Astrocyte of the cerebellum (primary cell): ENCODE data around the gene GFPT1.

Experiments
- DNase-seq: peaks from one replicate; pipeline ENCODE4 v3.0.0-alpha.2; 2011; ENCODE audit warnings: low read depth
- H3K4me3 ChIP-seq: 2 replicates; pipeline ENCODE4 v1.5.1; 2011; ENCODE audit warnings: mild to moderate bottlenecking, low read depth, low read length, moderate library complexity
- CTCF ChIP-seq: IDR thresholded peaks from 2 replicates; pipeline ENCODE4 v1.5.1; 2012; ENCODE audit warnings: low read length, low read depth, moderate library complexity, mild to moderate bottlenecking; ENCODE audit errors: missing control alignments
- in situ Hi-C: cut with HindIII; loops from 2 replicates; pipeline ENCODE4 v1.10.0; 2017; ENCODE audit warnings: low sequenced_read_pairs

The GFPT1 gene

DNA sequence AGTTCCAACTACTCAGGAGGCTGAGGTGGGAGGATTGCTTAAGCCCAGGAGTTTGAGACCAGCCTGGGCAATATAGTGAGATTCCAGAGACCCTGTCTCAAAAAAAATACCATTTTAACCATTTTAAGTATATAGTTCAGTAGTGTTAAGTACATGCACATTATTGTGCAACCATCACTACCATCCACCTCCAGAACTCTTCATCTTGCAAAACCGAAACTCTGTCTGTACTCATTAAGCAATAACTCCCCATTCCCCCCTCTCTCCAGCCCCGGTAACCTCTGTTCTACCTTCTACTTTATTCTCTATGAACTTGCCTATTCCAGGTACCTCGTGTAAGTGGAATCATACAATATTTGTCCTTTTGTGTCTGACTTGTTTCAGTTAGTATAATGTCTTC, 86.4 kb downstream of the GFPT1 start:
- in situ Hi-C loops = no loop called here
- no peak for DNase-seq
- no peak for TF ChIP-seq CTCF
- no peak overlapping the region for H3K4me3 ChIP-seq

GRCh38 chr2:69299772-69300516, 87.1 kb downstream of the GFPT1 start:
- H3K4me3 ChIP-seq = no peak overlapping the region
- DNase-seq = no peak
- no peak for TF ChIP-seq CTCF
- in situ Hi-C loops = no loop called here

GRCh38 chr2:69298862-69299261, 88.2 kb downstream of the GFPT1 start:
- TF ChIP-seq CTCF = no peak
- no peak for DNase-seq
- in situ Hi-C loops = no loop called here
- no peak overlapping the region for H3K4me3 ChIP-seq

DNA sequence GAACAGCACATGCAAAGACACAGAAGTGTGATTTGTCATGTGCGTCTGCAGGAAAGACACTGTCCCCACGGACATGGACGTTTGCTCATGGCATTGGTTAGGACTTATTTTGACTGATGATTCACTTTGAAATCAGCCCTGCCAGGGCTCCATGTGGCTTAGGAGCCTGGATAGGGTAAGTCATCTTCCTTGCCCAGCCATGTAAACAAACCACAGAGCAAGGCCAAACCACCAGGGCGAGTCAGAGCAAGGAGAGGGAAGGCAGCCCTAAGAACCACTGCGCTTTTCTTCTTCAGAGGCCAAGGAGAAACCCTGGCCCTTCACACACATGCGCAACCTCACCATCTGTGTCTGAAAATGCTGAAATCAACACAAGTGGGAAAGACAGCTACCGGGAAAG, 88.8 kb downstream of the GFPT1 start:
- no peak overlapping the region for H3K4me3 ChIP-seq
- in situ Hi-C loops = no loop called here
- no peak for TF ChIP-seq CTCF
- DNase-seq = peak; percentile 78

- no peak for TF ChIP-seq CTCF
- DNase-seq = no peak
- in situ Hi-C loops = no loop called here
- H3K4me3 ChIP-seq = no peak overlapping the region
Observed at GRCh38 chr2:69297216-69297615, 89.8 kb downstream of the GFPT1 start.

DNA sequence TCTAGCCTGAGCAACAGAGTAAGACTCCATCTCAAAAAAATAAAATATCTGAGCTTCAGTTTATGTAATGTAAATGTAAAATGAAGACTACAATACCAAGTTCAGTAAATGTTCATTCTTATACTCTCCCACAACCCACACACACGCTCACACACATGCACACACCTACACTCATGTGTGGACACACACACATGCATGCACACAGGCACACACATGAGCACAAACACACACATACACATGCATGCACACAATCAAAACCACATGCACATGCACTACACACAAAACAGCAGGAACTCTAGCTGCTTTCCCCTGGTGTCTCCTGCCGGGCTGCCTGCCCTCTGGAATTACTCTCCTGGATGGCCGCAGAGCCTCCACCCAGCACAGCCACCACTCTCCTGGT, 90.6 kb downstream of the GFPT1 start:
- in situ Hi-C loops = no loop called here
- no peak for DNase-seq
- no peak overlapping the region for H3K4me3 ChIP-seq
- TF ChIP-seq CTCF = no peak
